H9 (cell line): ENCODE data around the gene NPLOC4. TPM values are rescaled to one million over a fixed set of nuclear protein-coding genes. Genes with fewer than 3 reads are reported as not detected.

Experiments used
- DNase-seq: peaks from one replicate; pipeline ENCODE4 v3.0.0-alpha.2; 2017
- H2AFZ ChIP-seq: one replicate; pipeline ENCODE4 v1.6.1; 2013; ENCODE audit warnings: mild to moderate bottlenecking, low read length, control low read depth, moderate library complexity
- H2AK5ac ChIP-seq: 2 replicates; pipeline ENCODE4 v1.6.1; 2013; ENCODE audit warnings: low read length, control low read depth, mixed read lengths; ENCODE audit not compliant: insufficient read length
- H2BK120ac ChIP-seq: one replicate; pipeline ENCODE4 v1.6.1; 2013; ENCODE audit warnings: low read depth, mild to moderate bottlenecking, low read length, control low read depth, inconsistent platforms; ENCODE audit not compliant: poor library complexity, severe bottlenecking
- H2BK12ac ChIP-seq: 2 replicates; pipeline ENCODE4 v1.6.1; 2013; ENCODE audit warnings: low read length, control low read depth, mixed read lengths, low read depth; ENCODE audit not compliant: insufficient read length
- H2BK15ac ChIP-seq: 2 replicates; pipeline ENCODE4 v1.6.1; 2013; ENCODE audit warnings: low read depth, low read length, control low read depth
- H2BK20ac ChIP-seq: one replicate; pipeline ENCODE4 v1.6.1; 2013; ENCODE audit warnings: low read depth, mild to moderate bottlenecking, low read length, control low read depth, inconsistent platforms; ENCODE audit not compliant: poor library complexity, severe bottlenecking
- H2BK5ac ChIP-seq: 2 replicates; pipeline ENCODE4 v1.6.1; 2013; ENCODE audit warnings: low read length, control low read depth, mixed read lengths; ENCODE audit not compliant: insufficient read length
- H3K14ac ChIP-seq: 2 replicates; pipeline ENCODE4 v1.6.1; 2013; ENCODE audit warnings: low read length, control low read depth; ENCODE audit not compliant: insufficient read depth
- H3K18ac ChIP-seq: 2 replicates; pipeline ENCODE4 v1.6.1; 2013; ENCODE audit warnings: low read depth, mild to moderate bottlenecking, mixed read lengths, low read length, control low read depth; ENCODE audit not compliant: insufficient read length
- H3K23ac ChIP-seq: 2 replicates; pipeline ENCODE4 v1.6.1; 2013; ENCODE audit warnings: low read length, control low read depth, mixed read lengths, low read depth; ENCODE audit not compliant: insufficient read length
- H3K23me2 ChIP-seq: 2 replicates; pipeline ENCODE4 v1.6.1; 2013; ENCODE audit warnings: low read depth, mild to moderate bottlenecking, mixed read lengths, low read length, control low read depth; ENCODE audit not compliant: insufficient read length, poor library complexity, severe bottlenecking
- H3K27ac ChIP-seq: 2 replicates; pipeline ENCODE4 v1.5.1; 2013; ENCODE audit warnings: low read length, control low read depth, mixed read lengths, low read depth; ENCODE audit not compliant: insufficient read length
- H3K27me3 ChIP-seq: 2 replicates; pipeline ENCODE4 v1.6.1; 2013; ENCODE audit warnings: low read length, control low read depth, inconsistent platforms; ENCODE audit not compliant: insufficient read depth
- H3K4ac ChIP-seq: 2 replicates; pipeline ENCODE4 v1.6.1; 2013; ENCODE audit warnings: low read depth, mild to moderate bottlenecking, control low read depth, inconsistent platforms, low read length, moderate library complexity
- H3K4me1 ChIP-seq: 2 replicates; pipeline ENCODE4 v1.6.1; 2013; ENCODE audit warnings: low read length, control low read depth, inconsistent platforms; ENCODE audit not compliant: insufficient read depth
- H3K4me2 ChIP-seq: 2 replicates; pipeline ENCODE4 v1.6.1; 2013; ENCODE audit warnings: low read length, control low read depth, mixed read lengths; ENCODE audit not compliant: insufficient read length, insufficient read depth
- H3K56ac ChIP-seq: 2 replicates; pipeline ENCODE4 v1.6.1; 2013; ENCODE audit warnings: low read depth, mild to moderate bottlenecking, mixed read lengths, low read length, control low read depth; ENCODE audit not compliant: insufficient read length
- H3K79me1 ChIP-seq: 2 replicates; pipeline ENCODE4 v1.6.1; 2013; ENCODE audit warnings: low read depth, mild to moderate bottlenecking, moderate library complexity, low read length, control low read depth, inconsistent platforms; ENCODE audit not compliant: insufficient read depth, poor library complexity, severe bottlenecking
- H3K79me2 ChIP-seq: 2 replicates; pipeline ENCODE4 v1.6.1; 2013; ENCODE audit warnings: low read length, control low read depth, inconsistent platforms; ENCODE audit not compliant: insufficient read depth
- H3K9ac ChIP-seq: 2 replicates; pipeline ENCODE4 v1.6.1; 2013; ENCODE audit warnings: low read length, control low read depth, mixed read lengths; ENCODE audit not compliant: insufficient read length; ENCODE audit errors: extremely low read depth
- H3K9me3 ChIP-seq: one replicate; pipeline ENCODE4 v1.6.1; 2013; ENCODE audit warnings: low read depth, low read length, inconsistent platforms; ENCODE audit not compliant: control insufficient read depth
- H3T11ph ChIP-seq: one replicate; pipeline ENCODE4 v1.6.1; 2013; ENCODE audit warnings: mild to moderate bottlenecking, low read length, control low read depth, inconsistent platforms
- H4K20me1 ChIP-seq: one replicate; pipeline ENCODE4 v1.6.1; 2013; ENCODE audit not compliant: control insufficient read depth, insufficient read length, insufficient read depth
- H4K5ac ChIP-seq: 2 replicates; pipeline ENCODE4 v1.6.1; 2013; ENCODE audit warnings: low read depth, mild to moderate bottlenecking, mixed read lengths, low read length, control low read depth; ENCODE audit not compliant: insufficient read length
- H4K8ac ChIP-seq: replicated peaks from 2 replicates; pipeline ENCODE4 v1.6.1; 2013; ENCODE audit warnings: low read length, control low read depth, mixed read lengths, low read depth; ENCODE audit not compliant: insufficient read length
- H4K91ac ChIP-seq: 2 replicates; pipeline ENCODE4 v1.6.1; 2013; ENCODE audit warnings: low read depth, mild to moderate bottlenecking, moderate library complexity, mixed read lengths, low read length, control low read depth; ENCODE audit not compliant: insufficient read length
- H3K27ac Mint-ChIP-seq, 3 experiments: 2 replicates in 2 of 3; 3 replicates in 1 of 3; pipeline ENCODE4 v1.8.0; 2020 to 2021; ENCODE audit warnings: mixed read lengths in 3 of 3, mild to moderate bottlenecking in 1 of 3, moderate library complexity in 1 of 3
- H3K27me3 Mint-ChIP-seq: 2 replicates; pipeline ENCODE4 v1.8.0; 2021; ENCODE audit warnings: low read depth, mild to moderate bottlenecking, moderate library complexity, mixed read lengths
- H3K36me3 Mint-ChIP-seq, 3 experiments: 2 replicates in 2 of 3; 3 replicates in 1 of 3; pipeline ENCODE4 v1.8.0; 2020 to 2021; ENCODE audit warnings: low read depth in 3 of 3, mixed read lengths in 3 of 3; ENCODE audit not compliant: insufficient read depth in 1 of 3
- H3K4me1 Mint-ChIP-seq, 2 experiments: 2 replicates each; pipeline ENCODE4 v1.8.0; 2020; ENCODE audit warnings: mixed read lengths in 2 of 2
- H3K4me3 Mint-ChIP-seq, 2 experiments: 2 replicates in 1 of 2; 3 replicates in 1 of 2; pipeline ENCODE4 v1.8.0; 2020 to 2021; ENCODE audit warnings: mild to moderate bottlenecking in 2 of 2, mixed read lengths in 2 of 2, moderate library complexity in 1 of 2
- H3K9me3 Mint-ChIP-seq, 2 experiments: 2 replicates in 1 of 2; 3 replicates in 1 of 2; pipeline ENCODE4 v1.8.0; 2020; ENCODE audit warnings: mild to moderate bottlenecking in 2 of 2, mixed read lengths in 2 of 2, moderate library complexity in 1 of 2
- CTCF ChIP-seq: fragments of 200-600 bp; sonication (generic); conservative IDR thresholded peaks from 3 replicates; pipeline ENCODE4 v1.8.0; 2021; ENCODE audit warnings: antibody characterized with exemption, mild to moderate bottlenecking
- WGBS: extraction: QIAGEN DNeasy Blood & Tissue Kit; methylation state at CpG from one replicate; pipeline ENCODE4 v1.1.7; 2013; ENCODE audit warnings: missing lambda C conversion rate, low lambda C conversion rate, mixed read lengths; ENCODE audit not compliant: insufficient read length; ENCODE audit errors: extremely low coverage; 5-methylcytosine and 5-hydroxymethylcytosine counted together
- total RNA-seq: library from RNA; stranded (reverse); gene quantifications from 2 replicates; pipeline ENCODE4 v1.2.1, GENCODE V29; 2021

The NPLOC4 gene
- total RNA-seq, 1 experiment from 2014 or later: 103 TPM

- no peaks in the 10 kb centered on the region for H3K4me1 ChIP-seq
- H4K91ac ChIP-seq: no peak overlapping the region
- H3K4me2 ChIP-seq: no peak overlapping the region
- H2AK5ac ChIP-seq: no peak overlapping the region
- Mint-ChIP-seq H3K36me3 (peaks cover 11 to 46% (median 28%) of the 10 kb centered on the region in 3 experiments), H3K4me3 (no peak overlapping the region), H3K27ac (no peak overlapping the region), H3K27me3 (no peaks in the 10 kb centered on the region), H3K4me1 (no peaks in the 10 kb centered on the region), H3K9me3 (no peaks in the 10 kb centered on the region)
- H3K27ac ChIP-seq: no peak overlapping the region
- no peak overlapping the region for H4K5ac ChIP-seq
- no peaks in the 10 kb centered on the region for H3K79me1 ChIP-seq
- no peak overlapping the region for H3K56ac ChIP-seq
- H2BK15ac ChIP-seq: no peak overlapping the region
- no peak overlapping the region for H3T11ph ChIP-seq
- H4K20me1 ChIP-seq: peaks cover 2% of the 10 kb centered on the region
- WGBS: no CpG with 5 or more reads among the region's 15 CpGs
- no peak overlapping the region for H3K14ac ChIP-seq
- H3K79me2 ChIP-seq: no peaks in the 10 kb centered on the region
- no peak overlapping the region for H2BK5ac ChIP-seq
- H3K9me3 ChIP-seq: no peaks in the 10 kb centered on the region
- no peak overlapping the region for H2BK20ac ChIP-seq
- no peak overlapping the region for H3K23ac ChIP-seq
- H3K27me3 ChIP-seq: no peaks in the 10 kb centered on the region
- H2BK120ac ChIP-seq: no peak overlapping the region
- H3K4ac ChIP-seq: no peak overlapping the region
- no peak overlapping the region for H2AFZ ChIP-seq
- H4K8ac ChIP-seq: no peak overlapping the region
- DNase-seq: no peak
- no peak overlapping the region for H3K9ac ChIP-seq
- no peak overlapping the region for H2BK12ac ChIP-seq
- no peak overlapping the region for H3K18ac ChIP-seq
- H3K23me2 ChIP-seq: no peaks in the 10 kb centered on the region
- no peak for TF ChIP-seq CTCF
Measured at GRCh38 chr17:81543756-81544155, 93.2 kb downstream of the NPLOC4 start.
